IMR-90 (cell line): ENCODE results near the gene ELOVL1. TPM values are rescaled to one million over a fixed set of nuclear protein-coding genes. Genes with fewer than 3 reads are reported as not detected.

Experiments
- ATAC-seq: fragments of 200-7000 bp; cut with Tn5 transposase; 2 replicates; pipeline ENCODE4 v1.9.1; 2020; ENCODE audit warnings: low read depth, mild to moderate bottlenecking, moderate library complexity
- BruUV-seq: library from RNA; stranded (reverse); fragments of 400-500 nt; replicated peaks from 2 replicates; lab custom pipeline; 2021; lab: Mats Ljungman, UMichigan
- CTCF ChIA-PET: fragments of 300-600 bp; formaldehyde crosslinking; extraction: SDS; loops from one replicate; lab custom pipeline; 2021; ENCODE audit warnings: antibody characterized with exemption; lab: Yijun Ruan, JAX
- POLR2A ChIA-PET: fragments of 300-600 bp; sonication (Branson Sonifier 250); formaldehyde crosslinking; loops from one replicate; lab custom pipeline; 2022; ENCODE audit warnings: antibody characterized with exemption; ENCODE audit not compliant: unreplicated experiment; lab: Charles Lee
- DNase-seq: peaks from one replicate; pipeline ENCODE4 v3.0.0; 2013
- H2AFZ ChIP-seq: replicated peaks from 2 replicates; pipeline ENCODE3; 2013; ENCODE audit warnings: low read length, mild to moderate bottlenecking; ENCODE audit not compliant: poor library complexity
- H2AK5ac ChIP-seq: 2 replicates; pipeline ENCODE4 v1.6.1; 2013; ENCODE audit warnings: low read depth, low read length, inconsistent platforms
- H2AK9ac ChIP-seq: replicated peaks from 2 replicates; pipeline ENCODE3; 2013; ENCODE audit warnings: mild to moderate bottlenecking, low read depth, low read length, moderate library complexity; ENCODE audit not compliant: poor library complexity
- H2BK120ac ChIP-seq: 2 replicates; pipeline ENCODE4 v1.6.1; 2013; ENCODE audit warnings: low read depth, low read length, inconsistent platforms
- H2BK15ac ChIP-seq: 3 replicates; pipeline ENCODE4 v1.6.1; 2013; ENCODE audit warnings: low read depth, low read length, inconsistent platforms
- H2BK20ac ChIP-seq: 2 replicates; pipeline ENCODE4 v1.6.1; 2013; ENCODE audit warnings: low read depth, mild to moderate bottlenecking, inconsistent platforms, low read length, moderate library complexity
- H2BK5ac ChIP-seq: 2 replicates; pipeline ENCODE4 v1.6.1; 2013; ENCODE audit warnings: mild to moderate bottlenecking, low read depth, low read length, inconsistent platforms; ENCODE audit not compliant: poor library complexity, severe bottlenecking
- H3K14ac ChIP-seq: replicated peaks from 2 replicates; pipeline ENCODE4 v1.6.1; 2013; ENCODE audit warnings: low read depth, low read length, inconsistent platforms
- H3K18ac ChIP-seq: 2 replicates; pipeline ENCODE4 v1.6.1; 2013; ENCODE audit warnings: low read depth, low read length, control low read depth
- H3K23ac ChIP-seq: 2 replicates; pipeline ENCODE4 v1.6.1; 2013; ENCODE audit warnings: low read depth, low read length, inconsistent platforms
- H3K27ac ChIP-seq: 2 replicates; pipeline ENCODE4 v1.5.1; 2013; ENCODE audit warnings: mild to moderate bottlenecking, control low read depth, low read length; ENCODE audit not compliant: insufficient read depth
- H3K27me3 ChIP-seq: 2 replicates; pipeline ENCODE4 v1.6.1; 2013; ENCODE audit warnings: low read length; ENCODE audit not compliant: control insufficient read depth, insufficient read depth
- H3K36me3 ChIP-seq: 2 replicates; pipeline ENCODE4 v1.6.1; 2013; ENCODE audit warnings: low read length, mixed read lengths; ENCODE audit not compliant: control insufficient read depth, insufficient read depth
- H3K4ac ChIP-seq: 2 replicates; pipeline ENCODE4 v1.6.1; 2013; ENCODE audit warnings: low read depth, low read length, inconsistent platforms
- H3K4me1 ChIP-seq: 2 replicates; pipeline ENCODE4 v1.6.1; 2013; ENCODE audit warnings: low read length, mixed read lengths; ENCODE audit not compliant: control insufficient read depth, insufficient read depth
- H3K4me2 ChIP-seq: 2 replicates; pipeline ENCODE4 v1.6.1; 2013; ENCODE audit warnings: low read depth, mild to moderate bottlenecking, control low read depth, low read length, moderate library complexity
- H3K4me3 ChIP-seq: 2 replicates; pipeline ENCODE4 v1.5.1; 2013; ENCODE audit warnings: low read depth, mild to moderate bottlenecking, control low read depth, low read length, moderate library complexity; ENCODE audit not compliant: insufficient read depth
- H3K56ac ChIP-seq: 2 replicates; pipeline ENCODE4 v1.6.1; 2013; ENCODE audit warnings: low read length, inconsistent platforms; ENCODE audit not compliant: insufficient read depth; ENCODE audit errors: extremely low read depth
- H3K79me1 ChIP-seq, 2 experiments: 2 replicates each; pipeline ENCODE4 v1.6.1; 2013; ENCODE audit warnings: low read length in 2 of 2, inconsistent platforms in 1 of 2, low read depth in 1 of 2
- H3K9ac ChIP-seq: 2 replicates; pipeline ENCODE4 v1.6.1; 2013; ENCODE audit warnings: low read depth, low read length, control low read depth
- H3K9me1 ChIP-seq: 2 replicates; pipeline ENCODE4 v1.6.1; 2013; ENCODE audit warnings: low read length, inconsistent platforms; ENCODE audit not compliant: insufficient read depth
- H3K9me3 ChIP-seq: 2 replicates; pipeline ENCODE4 v1.6.1; 2013; ENCODE audit warnings: low read length; ENCODE audit not compliant: control insufficient read depth, insufficient read depth
- H4K20me1 ChIP-seq: 2 replicates; pipeline ENCODE4 v1.6.1; 2013; ENCODE audit warnings: low read length, inconsistent platforms; ENCODE audit not compliant: insufficient read depth
- H4K5ac ChIP-seq: 2 replicates; pipeline ENCODE4 v1.6.1; 2013; ENCODE audit warnings: mild to moderate bottlenecking, low read depth, low read length, control low read depth
- H4K8ac ChIP-seq, 2 experiments: 2 replicates each; pipeline ENCODE4 v1.6.1; 2013; ENCODE audit warnings: low read depth in 2 of 2, low read length in 2 of 2, control low read depth in 1 of 2, inconsistent platforms in 1 of 2
- H4K91ac ChIP-seq: 2 replicates; pipeline ENCODE4 v1.6.1; 2013; ENCODE audit warnings: low read depth, low read length, inconsistent platforms; ENCODE audit not compliant: insufficient read depth
- CEBPB ChIP-seq: IDR thresholded peaks from 2 replicates; pipeline ENCODE4 v1.6.1; 2012; ENCODE audit warnings: low read depth, low read length, improper control_type of control experiment
- MAZ ChIP-seq: IDR thresholded peaks from 2 replicates; pipeline ENCODE4 v1.6.1; 2012; ENCODE audit warnings: low read depth, mild to moderate bottlenecking, low read length, improper control_type of control experiment, moderate library complexity, borderline replicate concordance
- POLR2A ChIP-seq: IDR thresholded peaks from 2 replicates; pipeline ENCODE4 v1.6.1; 2012; ENCODE audit warnings: mild to moderate bottlenecking, low read depth, low read length
- WGBS, 2 experiments: methylation state at CpG; one replicate each; pipeline versions ENCODE4 v1.1.5 to v1.1.7; 2013; ENCODE audit warnings: missing lambda C conversion rate in 2 of 2; ENCODE audit not compliant: insufficient read length in 1 of 2; ENCODE audit errors: extremely low coverage in 2 of 2; 5-methylcytosine and 5-hydroxymethylcytosine counted together
- dilution Hi-C: fragments of 300-500 bp; cut with HindIII; formaldehyde crosslinking; loops from one replicate; pipeline ENCODE4 v1.14.3; 2018; ENCODE audit warnings: low sequenced_read_pairs; ENCODE audit not compliant: unreplicated experiment
- in situ Hi-C: fragments of 300-500 bp; cut with MboI; formaldehyde crosslinking; loops from 3 replicates; pipeline ENCODE4 v1.14.3; 2019; ENCODE audit warnings: low sequenced_read_pairs, inconsistent platforms, mixed read lengths
- intact Hi-C: fragments of 100-400 bp; cut with micrococcal nuclease; formaldehyde crosslinking; loops from 2 replicates; pipeline ENCODE4 v1.10.0; 2022
- polyA plus RNA-seq, 3 experiments: library from polyadenylated mRNA; depleted of rRNA; stranded (reverse); fragments of >200 nt; gene quantifications; 2 replicates each; pipeline ENCODE4 v1.2.3, GENCODE V29; 2012; ENCODE audit warnings: low replicate concordance in 1 of 3
- total RNA-seq: library from RNA; depleted of rRNA; stranded (reverse); fragments of >200 nt; gene quantifications from 2 replicates; pipeline ENCODE4 v1.2.3, GENCODE V29; 2012

The ELOVL1 gene
- total and polyA plus RNA-seq, 2 of the 4 experiments (the other 2 are of a cell fraction): 88.9 to 211 TPM

GRCh38 chr1:43339584-43340232 is 28.1 kb downstream of the ELOVL1 start:
- H3K27ac ChIP-seq: no peak overlapping the region
- DNase-seq (no peak), ATAC-seq (no peak)
- peaks cover 12% of the 10 kb centered on the region for H3K27me3 ChIP-seq
- no peak overlapping the region for H2BK15ac ChIP-seq
- no peak overlapping the region for H2AK9ac ChIP-seq
- no peaks in the 10 kb centered on the region for H3K9me3 ChIP-seq
- no peak overlapping the region for H2AFZ ChIP-seq
- dilution Hi-C loops (no loop called here), in situ Hi-C loops (loop anchor here (5.0 kb wide), 1 partner anchor 32 kb away; no protein-coding TSS in a partner anchor), intact Hi-C loops (no loop called here)
- H3K4me3 ChIP-seq: no peak overlapping the region
- H3K9me1 ChIP-seq: 0 out of 2 replicates have a peak, but pooled peaks cover 2% of the 10 kb centered on the region
- CTCF ChIA-PET: no interaction called here
- TF ChIP-seq CEBPB (peak; percentile 31; the same call in 1 of the 2 replicates), POLR2A (no peak), MAZ (no peak)
- no peak overlapping the region for H3K18ac ChIP-seq
- no peak overlapping the region for H2AK5ac ChIP-seq
- H3K9ac ChIP-seq: no peak overlapping the region
- no peaks in the 10 kb centered on the region for H3K79me1 ChIP-seq
- H3K4me2 ChIP-seq: no peak overlapping the region
- peaks cover 2% of the 10 kb centered on the region; the same call in 1 of the 2 replicates for H3K4me1 ChIP-seq
- no peak overlapping the region for H3K14ac ChIP-seq
- H4K5ac ChIP-seq: no peak overlapping the region
- no peak overlapping the region for H4K8ac ChIP-seq
- no TSS peak for BruUV-seq
- WGBS, 2 experiments: 100% methylated on average over 2 of the region's 6 CpGs; no CpG with 5 or more reads in 1 of the 2 experiments
- no peak overlapping the region for H4K91ac ChIP-seq
- H3K4ac ChIP-seq: no peak overlapping the region
- H3K36me3 ChIP-seq: no peaks in the 10 kb centered on the region
- H3K56ac ChIP-seq: no peak overlapping the region
- H2BK5ac ChIP-seq: no peak overlapping the region
- no peak overlapping the region for H3K23ac ChIP-seq
- H4K20me1 ChIP-seq: no peaks in the 10 kb centered on the region
- H2BK20ac ChIP-seq: no peak overlapping the region
- POLR2A ChIA-PET: no interaction called here
- H2BK120ac ChIP-seq: no peak overlapping the region
